HCT116 (cell line): ENCODE data around the gene MYO7B.

ENCODE experiments used
- EZH2 ChIP-seq: fragments of 200-600 bp; sonication (generic); IDR thresholded peaks from 2 replicates; pipeline ENCODE4 v1.6.1; 2017; ENCODE audit warnings: antibody characterized with exemption, mixed run types
- POLR2A ChIP-seq: IDR thresholded peaks from 2 replicates; pipeline ENCODE4 v1.7.0; 2011; ENCODE audit warnings: borderline replicate concordance; ENCODE audit not compliant: insufficient read depth, insufficient read length; ENCODE audit errors: extremely low read depth
- POLR2AphosphoS5 ChIP-seq: IDR thresholded peaks from 2 replicates; pipeline ENCODE4 v1.6.1; 2011; ENCODE audit warnings: mild to moderate bottlenecking, low read depth, low read length, moderate library complexity
- REST ChIP-seq: IDR thresholded peaks from 2 replicates; pipeline ENCODE4 v1.6.1; 2012; ENCODE audit warnings: low read depth
- SP1 ChIP-seq: IDR thresholded peaks from 2 replicates; pipeline ENCODE4 v1.6.1; 2012; ENCODE audit warnings: low read depth
- TCF7L2 ChIP-seq: IDR thresholded peaks from 2 replicates; pipeline ENCODE4 v1.7.0; 2011; ENCODE audit warnings: borderline replicate concordance, inconsistent platforms; ENCODE audit not compliant: insufficient read depth, insufficient read length; ENCODE audit errors: extremely low read depth
- YY1 ChIP-seq: IDR thresholded peaks from 2 replicates; pipeline ENCODE4 v1.6.1; 2011; ENCODE audit warnings: low read length, low read depth, moderate library complexity, mild to moderate bottlenecking; ENCODE audit not compliant: insufficient replicate concordance; ENCODE audit errors: extremely low read depth
- ZBTB33 ChIP-seq: IDR thresholded peaks from 2 replicates; pipeline ENCODE4 v1.6.1; 2011; ENCODE audit warnings: mild to moderate bottlenecking, low read length, moderate library complexity; ENCODE audit not compliant: insufficient replicate concordance; ENCODE audit errors: extremely low read depth
- TF ChIP-seq, protein P1 (sequence below), 3 experiments: fragments of 200-600 bp in 1 of 3; sonication (generic) in 1 of 3; IDR thresholded peaks in 2 of 3; conservative IDR thresholded peaks in 1 of 3; 2 replicates each; pipeline ENCODE4 v1.5.1; 2012 to 2017; ENCODE audit warnings: low read depth in 2 of 3, low read length in 2 of 3, antibody characterized with exemption in 1 of 3, borderline replicate concordance in 1 of 3, control low read depth in 1 of 3, mild to moderate bottlenecking in 1 of 3, mixed read lengths in 1 of 3, mixed run types in 1 of 3, moderate library complexity in 1 of 3; ENCODE audit not compliant: insufficient read depth in 1 of 3

- TF ChIP-seq, protein P1, sequence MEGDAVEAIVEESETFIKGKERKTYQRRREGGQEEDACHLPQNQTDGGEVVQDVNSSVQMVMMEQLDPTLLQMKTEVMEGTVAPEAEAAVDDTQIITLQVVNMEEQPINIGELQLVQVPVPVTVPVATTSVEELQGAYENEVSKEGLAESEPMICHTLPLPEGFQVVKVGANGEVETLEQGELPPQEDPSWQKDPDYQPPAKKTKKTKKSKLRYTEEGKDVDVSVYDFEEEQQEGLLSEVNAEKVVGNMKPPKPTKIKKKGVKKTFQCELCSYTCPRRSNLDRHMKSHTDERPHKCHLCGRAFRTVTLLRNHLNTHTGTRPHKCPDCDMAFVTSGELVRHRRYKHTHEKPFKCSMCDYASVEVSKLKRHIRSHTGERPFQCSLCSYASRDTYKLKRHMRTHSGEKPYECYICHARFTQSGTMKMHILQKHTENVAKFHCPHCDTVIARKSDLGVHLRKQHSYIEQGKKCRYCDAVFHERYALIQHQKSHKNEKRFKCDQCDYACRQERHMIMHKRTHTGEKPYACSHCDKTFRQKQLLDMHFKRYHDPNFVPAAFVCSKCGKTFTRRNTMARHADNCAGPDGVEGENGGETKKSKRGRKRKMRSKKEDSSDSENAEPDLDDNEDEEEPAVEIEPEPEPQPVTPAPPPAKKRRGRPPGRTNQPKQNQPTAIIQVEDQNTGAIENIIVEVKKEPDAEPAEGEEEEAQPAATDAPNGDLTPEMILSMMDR (IDR thresholded peaks at IDR 0.05 in 2 of 3, conservative IDR thresholded peaks at IDR 0.05 in 1 of 3; ENCODE audit: borderline replicate concordance in 1 of 3, insufficient read depth in 1 of 3, low read depth in 2 of 3, low read length in 2 of 3): no peak
- TF ChIP-seq POLR2AphosphoS5 (no peak), REST (no peak), POLR2A (no peak), SP1 (no peak), EZH2 (no peak), TCF7L2 (no peak), YY1 (no peak), ZBTB33 (no peak)
Observed at GRCh38 chr2:127624756-127625571, 89.5 kb downstream of the MYO7B start.
